Stimulated activated CD4-positive, alpha-beta T cell treated with anti-CD3 and anti-CD28 coated beads, Interleukin-4, amount 100 ng/mL, for 1 hour (primary cell): ENCODE results near the gene CNTN1.

Source experiments
- DNase-seq: peaks from one replicate; pipeline ENCODE4 v3.0.0-alpha.2; 2020

Gene CNTN1

DNA sequence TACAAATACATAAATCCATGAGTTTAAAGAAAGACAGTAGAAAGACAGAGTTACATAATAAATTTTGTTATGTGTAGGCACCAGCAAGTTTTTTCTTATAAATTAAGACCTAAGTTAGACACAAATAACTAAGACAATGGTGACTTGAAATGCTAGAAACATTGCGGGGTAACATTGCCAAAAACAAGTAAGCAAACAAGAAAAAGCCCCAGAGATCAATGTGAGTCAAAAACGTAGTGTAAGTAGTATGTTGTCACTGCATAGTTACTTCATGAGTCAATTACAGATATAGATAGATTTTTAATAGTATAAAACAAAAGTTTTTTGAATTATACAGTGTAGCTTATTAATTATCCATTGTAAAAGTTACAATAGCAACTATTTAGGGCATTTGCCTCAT, 83.4 kb downstream of the CNTN1 start:
- no peak for DNase-seq

DNA sequence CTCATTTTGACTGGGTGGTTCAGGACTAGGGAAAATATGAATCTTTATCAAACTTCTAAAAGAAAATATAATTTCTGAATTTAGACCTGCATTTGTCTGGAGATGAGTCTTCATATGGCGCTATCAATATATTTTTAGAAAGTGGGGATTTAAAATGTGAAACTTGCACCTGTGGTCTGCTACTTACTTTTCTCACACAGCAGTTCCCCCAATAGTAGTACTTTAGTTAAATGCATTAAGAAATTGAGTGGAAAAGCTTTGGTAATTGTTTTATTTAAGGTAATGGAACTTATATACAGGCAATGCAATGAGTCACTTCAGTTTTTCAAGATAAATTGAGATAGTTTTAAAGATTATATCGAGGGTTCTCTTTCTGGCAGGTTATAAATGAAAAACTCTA, 91.9 kb downstream of the CNTN1 start:
- no peak for DNase-seq

DNA sequence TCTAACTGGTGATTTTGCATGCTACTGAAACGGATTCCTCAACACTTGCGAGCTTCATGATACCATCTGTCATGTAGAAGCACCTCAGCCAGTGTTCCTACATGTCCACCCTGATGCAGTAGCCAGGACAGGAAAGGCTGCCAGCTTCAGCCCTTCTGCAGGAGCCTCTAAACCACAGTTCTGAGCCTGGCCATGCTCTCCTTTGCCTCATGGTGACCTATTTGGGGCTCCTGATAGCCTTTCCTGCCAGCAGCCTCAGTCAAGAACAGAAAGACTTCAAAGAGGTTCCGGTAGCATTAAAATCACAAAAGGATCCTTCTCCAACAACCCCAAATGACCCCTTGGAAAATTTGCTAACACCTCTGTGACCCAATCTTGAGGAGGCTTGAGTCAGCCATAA, 96.0 kb downstream of the CNTN1 start:
- DNase-seq: no peak

DNA sequence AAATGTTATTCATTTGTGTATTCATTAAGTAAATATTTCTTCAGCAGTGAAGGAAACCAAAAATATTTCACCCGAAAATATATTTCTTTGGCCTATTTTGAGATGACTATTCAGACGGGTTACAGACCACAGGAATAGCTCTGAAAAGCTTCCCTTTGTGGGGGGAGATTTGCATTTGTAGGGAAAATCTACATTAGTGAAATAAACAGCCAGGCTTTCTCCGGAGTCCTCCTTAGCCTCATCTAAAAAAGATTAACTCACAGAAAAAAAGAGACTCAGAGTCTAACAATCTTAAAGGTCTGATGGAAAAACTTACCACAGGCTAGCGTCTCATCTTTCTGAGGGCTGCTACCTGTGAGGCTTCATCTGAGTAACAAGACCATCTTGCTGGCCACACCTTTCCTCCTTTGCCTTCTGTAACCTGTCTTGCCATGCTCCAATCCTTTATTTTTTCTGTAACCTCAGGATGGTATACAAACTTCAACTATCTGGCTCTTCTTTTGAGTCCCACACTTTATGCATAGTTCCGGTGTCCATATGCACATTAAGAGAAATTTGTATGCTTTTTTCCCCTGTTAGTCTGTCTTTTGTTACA, 100.7 kb downstream of the CNTN1 start:
- DNase-seq: no peak

- no peak for DNase-seq
Measured at GRCh38 chr12:40793471-40793870, 101.2 kb downstream of the CNTN1 start.

DNA sequence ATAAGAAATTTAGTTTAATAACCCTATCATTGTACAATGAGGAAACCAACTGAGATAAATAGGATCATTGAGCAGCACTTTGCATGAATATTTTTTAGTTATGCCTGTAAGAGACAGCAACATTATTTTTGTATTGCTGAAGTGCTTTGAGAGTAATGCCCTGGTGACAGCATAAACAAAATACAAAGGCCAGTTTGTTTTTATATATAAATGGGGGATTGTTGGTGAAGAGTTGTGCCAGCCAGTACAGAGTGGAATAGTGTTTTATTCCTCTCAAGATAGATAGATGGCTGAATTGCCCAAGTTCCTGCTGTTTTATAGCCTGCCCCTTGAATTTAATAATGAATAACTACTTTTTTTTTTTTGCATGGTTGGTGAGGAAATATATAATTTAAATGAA, 101.8 kb downstream of the CNTN1 start:
- no peak for DNase-seq

DNA sequence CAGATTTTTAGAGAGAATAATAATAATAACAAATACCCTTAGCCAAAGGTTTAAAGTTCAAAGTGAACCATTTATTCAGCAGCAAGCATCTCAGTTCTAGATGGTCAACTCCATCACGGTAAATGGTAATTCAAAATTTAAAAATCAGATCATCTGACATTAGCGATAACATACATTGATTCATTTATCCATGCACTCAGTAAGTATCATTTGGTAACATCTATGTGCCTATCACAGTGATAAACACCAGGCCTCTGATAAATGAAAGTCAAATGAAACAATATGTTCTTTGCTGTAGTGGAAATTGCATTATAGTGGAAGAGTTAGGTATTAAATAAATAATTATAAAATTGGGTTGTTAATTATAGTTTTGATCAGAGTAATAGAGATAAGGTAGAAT, 108.8 kb downstream of the CNTN1 start:
- DNase-seq: no peak

- DNase-seq: no peak
Measured at GRCh38 chr12:40801861-40802260, 109.6 kb downstream of the CNTN1 start.

- no peak for DNase-seq
Measured at GRCh38 chr12:40802656-40803055, 110.4 kb downstream of the CNTN1 start.

DNA sequence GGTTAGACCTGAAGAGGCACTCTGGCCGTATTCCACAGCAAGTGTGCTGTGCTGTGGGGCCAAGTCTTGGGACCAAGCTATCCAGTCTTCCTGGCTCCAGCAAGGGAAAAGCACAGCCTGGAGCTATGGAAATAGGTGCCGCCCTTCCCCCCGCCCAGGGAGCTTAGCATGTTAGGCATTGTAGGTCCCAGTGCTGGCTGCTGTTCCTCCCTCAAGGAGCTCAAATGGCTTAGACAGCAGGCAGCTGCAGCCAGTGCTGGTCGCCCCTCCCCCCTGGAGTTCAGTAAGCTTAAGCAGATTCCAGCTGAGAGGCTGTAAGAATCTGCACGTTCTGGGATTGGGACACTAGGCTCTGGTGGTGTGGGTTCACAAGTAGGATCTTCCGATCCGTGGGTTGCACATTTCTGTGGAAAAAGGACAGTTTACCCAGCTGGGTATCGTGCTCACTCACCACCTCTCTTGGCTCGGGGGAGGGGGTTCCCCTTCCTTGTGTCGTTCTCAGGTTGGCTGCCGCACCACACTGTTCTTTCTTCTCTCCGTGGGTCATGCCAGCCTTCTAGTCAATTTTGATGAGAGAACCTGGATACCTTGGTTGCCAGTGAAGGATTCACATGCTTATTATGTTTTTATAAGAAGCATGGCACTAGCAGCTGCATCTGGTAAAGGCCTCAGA, 127.3 kb downstream of the CNTN1 start:
- DNase-seq: no peak

DNA sequence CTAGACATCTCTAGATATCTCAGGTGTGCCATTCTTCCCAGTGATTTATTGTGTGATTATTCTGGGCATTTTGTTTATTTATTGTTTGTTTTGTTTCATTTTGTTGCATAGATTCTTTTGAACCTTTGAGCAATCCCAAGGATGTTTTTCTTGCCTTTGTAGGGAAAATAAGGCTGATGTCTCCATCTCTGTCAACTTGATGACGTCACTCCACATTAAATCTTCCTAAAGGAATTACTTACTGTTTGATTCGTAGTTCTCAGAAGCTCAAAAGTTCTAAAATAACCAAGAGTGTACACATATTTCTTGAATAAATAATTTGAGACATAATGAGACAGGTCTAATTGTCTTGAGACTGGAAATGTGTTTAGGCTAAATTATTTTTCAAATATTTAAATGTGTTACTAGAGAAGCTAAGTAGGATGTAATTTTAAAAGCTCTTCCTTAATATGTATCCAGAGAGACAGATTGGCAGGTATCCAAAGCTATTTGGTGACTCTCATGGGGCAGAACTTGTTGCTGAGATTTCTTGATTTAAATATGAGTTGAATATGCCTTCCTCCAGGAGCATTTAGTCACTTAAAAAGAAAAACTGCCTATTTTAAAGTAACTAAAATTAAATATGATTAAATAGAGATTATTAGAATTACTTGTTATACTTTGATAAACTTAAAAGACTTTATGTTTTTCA, 128.7 kb downstream of the CNTN1 start:
- no peak for DNase-seq

- no peak for DNase-seq
Measured at GRCh38 chr12:40825156-40825555, 132.9 kb downstream of the CNTN1 start.

GRCh38 chr12:40827683-40828592, 135.7 kb downstream of the CNTN1 start:
- DNase-seq: no peak

- no peak for DNase-seq
Measured at GRCh38 chr12:40828593-40828990, 136.4 kb downstream of the CNTN1 start.

GRCh38 chr12:40829738-40830144, 137.5 kb downstream of the CNTN1 start:
- DNase-seq: no peak

- no peak for DNase-seq
Measured at GRCh38 chr12:40831916-40832315, 139.7 kb downstream of the CNTN1 start.

DNA sequence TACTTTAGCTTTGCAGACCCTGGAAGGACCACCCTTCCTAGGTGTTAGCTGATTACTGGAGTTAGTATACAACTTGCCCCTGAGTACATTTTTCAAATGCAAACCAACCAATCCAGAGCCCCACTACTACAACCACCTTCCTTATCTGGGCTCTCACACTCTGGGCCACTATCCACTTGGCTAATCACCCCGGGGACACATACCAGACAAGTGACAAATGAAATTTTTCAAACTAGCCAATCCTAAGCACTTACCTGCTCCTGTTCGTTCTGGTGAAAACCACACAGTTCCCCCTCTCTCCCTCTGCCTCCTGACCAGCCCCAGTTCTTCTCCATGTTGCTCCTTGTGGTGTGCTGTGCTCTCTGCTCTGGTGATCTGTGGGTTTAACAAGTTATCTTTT, 140.4 kb downstream of the CNTN1 start:
- no peak for DNase-seq

GRCh38 chr12:40833818-40834217, 141.6 kb downstream of the CNTN1 start:
- DNase-seq: no peak

GRCh38 chr12:40834321-40834720, 142.1 kb downstream of the CNTN1 start:
- no peak for DNase-seq

DNA sequence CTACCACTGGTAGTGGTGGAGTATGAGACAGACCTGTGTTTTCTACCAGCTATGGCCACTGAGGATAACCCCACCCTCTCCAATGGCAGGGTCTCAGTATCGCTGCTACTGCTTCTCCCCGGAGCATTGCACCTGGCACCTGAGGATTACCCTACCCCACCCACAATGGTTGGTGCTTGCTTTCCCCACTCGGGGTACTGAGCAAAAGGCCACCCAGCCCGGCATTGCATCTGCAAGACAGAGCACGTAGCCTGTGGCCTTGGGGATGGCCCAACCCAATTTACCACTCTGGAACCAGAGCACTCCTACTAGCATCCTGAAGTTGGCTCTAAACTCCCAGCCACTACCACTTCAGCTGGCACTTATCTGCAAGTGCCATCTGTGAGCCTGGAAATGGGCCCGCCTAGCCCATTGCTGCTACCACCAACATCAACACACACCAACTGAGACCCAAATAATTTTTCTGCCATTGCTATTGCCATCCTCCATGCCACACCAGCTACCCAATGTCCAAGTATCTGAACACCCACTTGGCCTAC, 145.7 kb downstream of the CNTN1 start:
- no peak for DNase-seq

DNA sequence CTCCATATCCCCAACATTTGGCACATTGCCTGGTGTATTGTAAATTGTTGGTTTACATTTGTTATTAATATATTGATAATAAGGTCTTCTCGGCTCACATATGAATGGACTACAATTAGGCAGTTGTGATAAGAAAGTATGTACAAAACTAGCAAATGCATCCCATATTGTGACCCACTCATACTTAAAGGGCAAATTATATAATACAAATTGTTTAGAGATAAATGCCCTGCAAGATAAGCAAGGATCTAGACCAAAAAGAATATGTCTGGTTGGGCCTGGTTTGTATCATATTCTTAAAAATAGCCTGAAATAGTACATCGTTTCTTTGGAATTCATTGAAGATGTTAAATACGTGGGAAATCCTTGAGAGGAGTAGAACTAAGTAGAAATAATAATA, 151.3 kb downstream of the CNTN1 start:
- no peak for DNase-seq

- DNase-seq: no peak
Measured at GRCh38 chr12:40853221-40853620, 161.0 kb downstream of the CNTN1 start.

- no peak for DNase-seq
Measured at GRCh38 chr12:40854604-40855003, 162.4 kb downstream of the CNTN1 start.
